HG03354 (cell line): ENCODE data around the gene SHROOM3.
"Not testable (repeated sequence)": the region's sequence is repeated elsewhere in the genome, so short reads cannot be mapped to it uniquely, and the experiment has no call there.

Source experiments
- ATAC-seq: cut with Tn5 transposase; IDR thresholded peaks from one replicate; pipeline ENCODE4 v1.9.1; 2021; ENCODE audit warnings: mild to moderate bottlenecking; ENCODE audit not compliant: unreplicated experiment, poor library complexity, severe bottlenecking

Gene SHROOM3

GRCh38 chr4:76434901-76435527 lies at the start of gene SHROOM3:
Gene SHROOM3, plus strand, starts transcription at chr4:76435229. Its CDS starts 824 bp downstream, at chr4:76436053.
- no peak for ATAC-seq

GRCh38 chr4:76385974-76386373 lies 49.1 kb upstream of the SHROOM3 start:
- no peak for ATAC-seq

GRCh38 chr4:76386566-76387305 lies 48.3 kb upstream of the SHROOM3 start:
- ATAC-seq: no peak

- no peak for ATAC-seq
These were observed 46.7 kb upstream of the SHROOM3 start for GRCh38 chr4:76388160-76388908.

- ATAC-seq: no peak
These were observed 33.4 kb upstream of the SHROOM3 start for GRCh38 chr4:76401654-76402053.

GRCh38 chr4:76406081-76406480 lies 28.9 kb upstream of the SHROOM3 start:
- ATAC-seq: no peak

- ATAC-seq: no peak
These were observed 27.4 kb upstream of the SHROOM3 start for GRCh38 chr4:76407440-76408119.

- no peak for ATAC-seq
These were observed 24.4 kb upstream of the SHROOM3 start for GRCh38 chr4:76410636-76411035.

- no peak for ATAC-seq
These were observed 14.8 kb upstream of the SHROOM3 start for GRCh38 chr4:76420188-76420761.

- ATAC-seq: no peak
These were observed 14.1 kb upstream of the SHROOM3 start, which contains the start of gene CCDC158 for GRCh38 chr4:76420762-76421581. Gene CCDC158, minus strand, starts transcription at chr4:76421141. Its CDS starts 17,934 bp downstream, at chr4:76403207.

- ATAC-seq: not testable (repeated sequence)
These were observed 11.9 kb upstream of the SHROOM3 start for GRCh38 chr4:76423159-76423558.

- no peak for ATAC-seq
These were observed 8.8 kb upstream of the SHROOM3 start for GRCh38 chr4:76426272-76426671.

- no peak for ATAC-seq
These were observed 5.4 kb upstream of the SHROOM3 start for GRCh38 chr4:76429636-76430035.

GRCh38 chr4:76430519-76431388 lies 4.3 kb upstream of the SHROOM3 start:
- peak; percentile 46 for ATAC-seq

- no peak for ATAC-seq
These were observed 695 bp downstream of the SHROOM3 start for GRCh38 chr4:76435528-76436319.

GRCh38 chr4:76439491-76439890 lies 4.5 kb downstream of the SHROOM3 start:
- no peak for ATAC-seq

GRCh38 chr4:76441881-76442280 lies 6.9 kb downstream of the SHROOM3 start:
- no peak for ATAC-seq
